ENCODE results near the gene CYBA. TPM values are rescaled to one million over a fixed set of nuclear protein-coding genes. Genes with fewer than 3 reads are reported as not detected.

Gene CYBA
- total RNA-seq, 1 donor from 2014 or later, result 44.0 TPM

Other genes starting within 250 kb of the CYBA start
- 0.41 TPM for gene ZFPM1, start 197.8 kb downstream of the CYBA start, total RNA-seq
- 15.2 TPM for gene ZC3H18, start 80.7 kb downstream of the CYBA start, total RNA-seq
- gene IL17C, start 12.5 kb downstream of the CYBA start, total RNA-seq, result not detected
- 29.2 TPM for gene MVD, start 12.0 kb upstream of the CYBA start, total RNA-seq
- gene SNAI3, start 35.5 kb upstream of the CYBA start, total RNA-seq, result 6.5 TPM
- 20.0 TPM for gene RNF166, start 55.4 kb upstream of the CYBA start, total RNA-seq
- gene CTU2, start 55.5 kb upstream of the CYBA start, total RNA-seq, result 11.2 TPM
- 92.7 TPM for gene PIEZO1, start 134.2 kb upstream of the CYBA start, total RNA-seq
- gene CDT1, start 152.7 kb upstream of the CYBA start, total RNA-seq, result 12.2 TPM
- gene APRT, start 160.9 kb upstream of the CYBA start, total RNA-seq, result 33.7 TPM
- 18.4 TPM for gene GALNS, start 205.9 kb upstream of the CYBA start, total RNA-seq
- gene TRAPPC2L, start 206.1 kb upstream of the CYBA start, total RNA-seq, result 17.1 TPM
- not detected for gene PABPN1L, start 215.6 kb upstream of the CYBA start, total RNA-seq

Data from tongue (tissue), 1 donor.